ENCODE measurements around the gene TCEA2. TPM values are rescaled to one million over a fixed set of nuclear protein-coding genes. Genes with fewer than 3 reads are reported as not detected.
A peak's percentile ranks its signal among the peaks of the same experiment; 100 is the strongest.

The TCEA2 gene
- total RNA-seq, 2 donors from 2014 or later = 64.3 to 110 TPM

- Histone ChIP-seq H3K9ac (ENCODE audit: extremely low read depth, low read length, poor library complexity, severe bottlenecking) (no peak overlapping the region), H3K9me3 (ENCODE audit: control insufficient read depth, low read length) (no peaks in the 10 kb centered on the region), H3K4me3 (ENCODE audit: low read length) (no peak overlapping the region), H3K27ac (ENCODE audit: low read depth, low read length) (no peak overlapping the region), H3K27me3 (ENCODE audit: control insufficient read depth, insufficient read depth, low read length, poor library complexity, severe bottlenecking) (no peaks in the 10 kb centered on the region), H3K4me1 (ENCODE audit: control insufficient read depth, insufficient read depth, low read length) (peaks cover 9% of the 10 kb centered on the region), H3K36me3 (ENCODE audit: control insufficient read depth, insufficient read depth, low read length) (peaks cover 62% of the 10 kb centered on the region)
- peaks cover 75% of the 10 kb centered on the region for H3K36me3 Mint-ChIP-seq (ENCODE audit: low read depth)
- H3K4me3 Mint-ChIP-seq = no peak overlapping the region
- WGBS, 2 experiments (ENCODE audit: insufficient coverage in 1 of 2, insufficient read length in 1 of 2) = 91 to 93% methylated on average over 17 to 24 of the region's 24 CpGs
- no peak overlapping the region for H3K27ac Mint-ChIP-seq
- peaks cover 17% of the 10 kb centered on the region for H3K4me1 Mint-ChIP-seq
- no peaks in the 10 kb centered on the region for H3K9me3 Mint-ChIP-seq
- TF ChIP-seq, protein P1, sequence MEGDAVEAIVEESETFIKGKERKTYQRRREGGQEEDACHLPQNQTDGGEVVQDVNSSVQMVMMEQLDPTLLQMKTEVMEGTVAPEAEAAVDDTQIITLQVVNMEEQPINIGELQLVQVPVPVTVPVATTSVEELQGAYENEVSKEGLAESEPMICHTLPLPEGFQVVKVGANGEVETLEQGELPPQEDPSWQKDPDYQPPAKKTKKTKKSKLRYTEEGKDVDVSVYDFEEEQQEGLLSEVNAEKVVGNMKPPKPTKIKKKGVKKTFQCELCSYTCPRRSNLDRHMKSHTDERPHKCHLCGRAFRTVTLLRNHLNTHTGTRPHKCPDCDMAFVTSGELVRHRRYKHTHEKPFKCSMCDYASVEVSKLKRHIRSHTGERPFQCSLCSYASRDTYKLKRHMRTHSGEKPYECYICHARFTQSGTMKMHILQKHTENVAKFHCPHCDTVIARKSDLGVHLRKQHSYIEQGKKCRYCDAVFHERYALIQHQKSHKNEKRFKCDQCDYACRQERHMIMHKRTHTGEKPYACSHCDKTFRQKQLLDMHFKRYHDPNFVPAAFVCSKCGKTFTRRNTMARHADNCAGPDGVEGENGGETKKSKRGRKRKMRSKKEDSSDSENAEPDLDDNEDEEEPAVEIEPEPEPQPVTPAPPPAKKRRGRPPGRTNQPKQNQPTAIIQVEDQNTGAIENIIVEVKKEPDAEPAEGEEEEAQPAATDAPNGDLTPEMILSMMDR (conservative IDR thresholded peaks at IDR 0.05) = no peak
- peaks cover 1% of the 10 kb centered on the region for H3K27me3 Mint-ChIP-seq (ENCODE audit: insufficient read depth)
- no peak for DNase-seq
Observed at GRCh38 chr20:64027981-64028685, 34.9 kb upstream of the TCEA2 start.

DNA sequence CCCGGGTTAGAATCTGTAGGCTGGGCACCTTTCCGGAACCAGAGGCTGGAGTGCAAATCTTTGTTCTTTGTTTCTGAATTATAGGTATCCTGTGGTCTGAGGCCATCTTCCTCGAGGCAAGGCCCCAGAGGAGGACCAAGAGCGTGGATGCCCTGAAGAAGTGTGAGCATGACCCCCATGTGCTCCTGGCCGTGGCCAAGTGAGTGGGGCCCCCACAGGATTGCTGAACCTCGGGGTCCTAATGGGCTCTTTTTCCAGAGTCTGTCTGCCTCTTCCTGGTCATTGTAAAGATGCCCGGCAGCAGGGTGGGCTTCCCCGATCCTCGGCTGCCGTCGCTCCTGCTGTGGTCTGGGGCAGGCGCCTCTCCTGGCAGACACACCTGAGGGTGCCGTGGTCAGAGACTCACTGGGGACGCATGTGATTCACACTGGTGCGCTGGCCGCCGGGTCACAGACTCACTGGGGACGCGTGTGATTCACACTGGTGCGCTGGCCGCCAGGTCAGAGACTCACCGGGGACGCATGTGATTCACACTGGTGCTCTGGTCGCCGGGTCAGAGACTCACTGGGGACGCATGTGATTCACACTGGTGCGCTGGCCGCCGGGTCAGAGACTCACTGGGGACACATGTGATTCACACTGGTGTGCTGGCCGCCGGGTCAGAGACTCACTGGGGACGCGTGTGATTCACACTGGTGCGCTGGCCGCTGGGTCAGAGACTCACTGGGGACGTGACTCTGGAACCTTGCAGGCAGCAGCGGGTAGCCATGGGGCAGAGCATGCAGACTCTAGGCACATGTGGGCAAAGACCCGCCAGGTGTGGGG lies 33.5 kb upstream of the TCEA2 start:
- Mint-ChIP-seq H3K4me1 (peaks cover 17% of the 10 kb centered on the region), H3K27ac (no peak overlapping the region), H3K36me3 (ENCODE audit: low read depth) (peaks cover 73% of the 10 kb centered on the region), H3K9me3 (no peaks in the 10 kb centered on the region), H3K27me3 (ENCODE audit: insufficient read depth) (peaks cover 1% of the 10 kb centered on the region), H3K4me3 (no peak overlapping the region)
- Histone ChIP-seq H3K9me3 (ENCODE audit: control insufficient read depth, low read length) (no peaks in the 10 kb centered on the region), H3K4me1 (ENCODE audit: control insufficient read depth, insufficient read depth, low read length) (peaks cover 9% of the 10 kb centered on the region), H3K4me3 (ENCODE audit: low read length) (no peak overlapping the region), H3K27me3 (ENCODE audit: control insufficient read depth, insufficient read depth, low read length, poor library complexity, severe bottlenecking) (no peaks in the 10 kb centered on the region), H3K36me3 (ENCODE audit: control insufficient read depth, insufficient read depth, low read length) (peaks cover 50% of the 10 kb centered on the region), H3K9ac (ENCODE audit: extremely low read depth, low read length, poor library complexity, severe bottlenecking) (no peak overlapping the region), H3K27ac (ENCODE audit: low read depth, low read length) (no peak overlapping the region)
- TF ChIP-seq, protein P1 (conservative IDR thresholded peaks at IDR 0.05) = no peak
- WGBS, 2 experiments (ENCODE audit: insufficient coverage in 1 of 2, insufficient read length in 1 of 2) = 96 to 99% methylated on average over 35 to 38 of the region's 38 CpGs
- no peak for DNase-seq

- H3K27ac Mint-ChIP-seq = peak overlapping the region; percentile 39
- H3K4me1 Mint-ChIP-seq = peaks cover 22% of the 10 kb centered on the region
- Histone ChIP-seq H3K4me3 (ENCODE audit: low read length) (no peak overlapping the region), H3K27ac (ENCODE audit: low read depth, low read length) (no peak overlapping the region), H3K36me3 (ENCODE audit: control insufficient read depth, insufficient read depth, low read length) (peaks cover 40% of the 10 kb centered on the region), H3K9ac (ENCODE audit: extremely low read depth, low read length, poor library complexity, severe bottlenecking) (no peak overlapping the region), H3K4me1 (ENCODE audit: control insufficient read depth, insufficient read depth, low read length) (peaks cover 15% of the 10 kb centered on the region), H3K9me3 (ENCODE audit: control insufficient read depth, low read length) (no peaks in the 10 kb centered on the region), H3K27me3 (ENCODE audit: control insufficient read depth, insufficient read depth, low read length, poor library complexity, severe bottlenecking) (no peaks in the 10 kb centered on the region)
- 76 to 85% methylated on average over 18 to 20 of the region's 20 CpGs for WGBS, 2 experiments (ENCODE audit: insufficient coverage in 1 of 2, insufficient read length in 1 of 2)
- H3K27me3 Mint-ChIP-seq (ENCODE audit: insufficient read depth) = peaks cover 1% of the 10 kb centered on the region
- DNase-seq = no peak
- H3K36me3 Mint-ChIP-seq (ENCODE audit: low read depth) = peaks cover 65% of the 10 kb centered on the region
- H3K9me3 Mint-ChIP-seq = no peaks in the 10 kb centered on the region
- no peak overlapping the region for H3K4me3 Mint-ChIP-seq
- TF ChIP-seq, protein P1 (conservative IDR thresholded peaks at IDR 0.05) = no peak
Observed at GRCh38 chr20:64030371-64031134, 32.4 kb upstream of the TCEA2 start.
